KOPT-K1 (cell line): ENCODE results near the gene VPS41.
"Not testable (repeated sequence)": the region's sequence is repeated elsewhere in the genome, so short reads cannot be mapped to it uniquely, and the experiment has no call there.

Experiments
- H3K27ac ChIP-seq: fragments of 200-600 bp; sonication (generic); 2 replicates; pipeline ENCODE4 v1.5.1; 2016; ENCODE audit warnings: antibody characterized with exemption, mild to moderate bottlenecking, low read depth, low read length; ENCODE audit not compliant: poor library complexity, severe bottlenecking
- H3K36me3 ChIP-seq: fragments of 200-600 bp; sonication (generic); 2 replicates; pipeline ENCODE4 v1.5.1; 2017; ENCODE audit warnings: antibody characterized with exemption, mild to moderate bottlenecking, low read length, moderate library complexity; ENCODE audit not compliant: insufficient read depth
- H3K9me3 ChIP-seq: fragments of 200-600 bp; sonication (generic); 2 replicates; pipeline ENCODE4 v1.5.1; 2017; ENCODE audit warnings: antibody characterized with exemption, low read length, mild to moderate bottlenecking; ENCODE audit not compliant: insufficient read depth, poor library complexity, severe bottlenecking

Gene VPS41

GRCh38 chr7:38854947-38855346, 54.0 kb downstream of the VPS41 start:
- H3K9me3 ChIP-seq, H3K36me3 ChIP-seq, H3K27ac ChIP-seq: not testable (repeated sequence)

GRCh38 chr7:38851321-38851720, 57.7 kb downstream of the VPS41 start:
- Histone ChIP-seq H3K9me3 (no peaks in the 10 kb centered on the region), H3K27ac (no peak overlapping the region)

GRCh38 chr7:38846280-38846679, 62.7 kb downstream of the VPS41 start:
- H3K36me3 ChIP-seq: no peaks in the 10 kb centered on the region
- H3K27ac ChIP-seq: no peak overlapping the region
- no peaks in the 10 kb centered on the region for H3K9me3 ChIP-seq

More at GRCh38 chr7:38851321-38851720, 57.7 kb downstream of the VPS41 start:
- H3K36me3 ChIP-seq: no peaks in the 10 kb centered on the region

- Histone ChIP-seq H3K9me3 (no peaks in the 10 kb centered on the region), H3K36me3 (no peaks in the 10 kb centered on the region), H3K27ac (no peak overlapping the region)
Observed at GRCh38 chr7:38844952-38845563, 63.9 kb downstream of the VPS41 start.

- Histone ChIP-seq H3K36me3 (no peaks in the 10 kb centered on the region), H3K9me3 (no peaks in the 10 kb centered on the region), H3K27ac (no peak overlapping the region)
Observed at GRCh38 chr7:38842746-38843145, 66.2 kb downstream of the VPS41 start.

DNA sequence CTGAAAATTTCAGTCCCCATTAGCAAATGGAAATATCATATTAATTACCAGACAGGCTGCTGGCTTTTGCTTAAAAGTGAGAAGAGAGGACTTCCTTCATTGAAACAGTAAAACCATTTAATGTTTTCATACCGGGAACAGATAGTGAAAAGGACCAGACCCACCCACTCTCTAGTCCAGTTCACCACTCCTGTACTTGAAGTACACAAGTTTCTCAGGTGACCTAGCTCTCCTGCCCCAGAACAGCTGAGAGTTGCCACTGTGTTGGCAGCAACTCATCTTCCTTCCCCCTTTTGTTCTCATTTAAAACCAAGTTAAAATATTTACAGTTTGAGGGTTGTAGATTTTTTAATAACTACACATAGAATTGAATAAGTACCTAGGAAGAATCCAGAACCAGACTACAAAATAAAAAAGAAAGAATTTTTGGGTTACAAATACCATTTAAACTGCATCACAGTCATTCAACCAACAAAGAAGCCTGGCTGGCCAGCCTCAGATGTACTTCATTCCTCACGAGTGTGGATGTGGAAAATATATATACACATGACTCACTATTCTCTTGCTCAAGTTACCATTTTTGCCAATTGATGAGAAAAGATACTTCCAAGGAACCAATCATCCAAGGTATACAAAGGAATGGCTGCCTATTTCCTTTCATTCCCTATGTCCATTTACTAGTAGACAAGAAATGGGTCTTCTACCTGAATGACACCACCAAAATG, 68.1 kb downstream of the VPS41 start:
- no peaks in the 10 kb centered on the region for H3K36me3 ChIP-seq
- peaks cover 7% of the 10 kb centered on the region for H3K9me3 ChIP-seq
- H3K27ac ChIP-seq: no peak overlapping the region

GRCh38 chr7:38839851-38840250, 69.1 kb downstream of the VPS41 start:
- Histone ChIP-seq H3K9me3 (peaks cover 7% of the 10 kb centered on the region), H3K27ac (no peak overlapping the region), H3K36me3 (no peaks in the 10 kb centered on the region)

DNA sequence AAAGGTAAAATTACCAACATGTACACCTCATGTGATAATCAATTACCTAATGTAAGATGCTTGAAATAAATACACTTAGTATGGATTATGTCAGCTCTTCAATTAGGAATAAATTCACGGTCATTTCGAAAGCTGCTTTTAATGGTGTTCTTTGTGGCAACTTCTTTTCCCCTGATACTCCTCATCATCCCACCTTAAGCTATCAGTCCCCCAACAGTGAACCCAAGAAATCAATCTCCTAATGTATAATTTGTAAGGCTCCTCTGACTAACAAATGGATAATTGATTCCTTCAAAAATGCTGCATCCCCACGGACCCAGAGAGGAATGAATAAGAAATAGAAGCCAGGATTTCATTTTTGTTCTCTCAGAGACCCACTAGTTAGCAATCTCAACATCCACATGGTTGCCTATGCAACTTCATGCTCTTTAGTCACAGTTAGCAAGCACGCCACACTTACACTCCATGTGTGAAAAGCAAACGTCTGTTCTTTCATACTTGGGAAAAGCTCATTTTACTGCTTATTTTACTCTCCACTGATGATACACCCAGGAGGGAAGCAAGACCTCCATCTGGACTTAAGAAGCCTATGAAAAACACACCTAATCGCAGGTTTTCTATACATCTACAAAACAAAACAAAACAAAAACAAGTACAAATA, 70.1 kb downstream of the VPS41 start:
- Histone ChIP-seq H3K9me3 (peaks cover 7% of the 10 kb centered on the region), H3K36me3 (no peaks in the 10 kb centered on the region), H3K27ac (no peak overlapping the region)

- Histone ChIP-seq H3K27ac (no peak overlapping the region), H3K36me3 (no peaks in the 10 kb centered on the region), H3K9me3 (peaks cover 7% of the 10 kb centered on the region)
Observed at GRCh38 chr7:38834357-38834756, 74.6 kb downstream of the VPS41 start.

- Histone ChIP-seq H3K27ac (no peak overlapping the region), H3K9me3 (peaks cover 7% of the 10 kb centered on the region), H3K36me3 (no peaks in the 10 kb centered on the region)
Observed at GRCh38 chr7:38833329-38833728, 75.7 kb downstream of the VPS41 start.

GRCh38 chr7:38831259-38831996, 77.6 kb downstream of the VPS41 start:
- H3K9me3 ChIP-seq: no peaks in the 10 kb centered on the region
- H3K27ac ChIP-seq: no peak overlapping the region
- no peaks in the 10 kb centered on the region for H3K36me3 ChIP-seq

GRCh38 chr7:38830826-38831225, 78.2 kb downstream of the VPS41 start:
- H3K36me3 ChIP-seq: no peaks in the 10 kb centered on the region
- no peaks in the 10 kb centered on the region for H3K9me3 ChIP-seq
- no peak overlapping the region for H3K27ac ChIP-seq

DNA sequence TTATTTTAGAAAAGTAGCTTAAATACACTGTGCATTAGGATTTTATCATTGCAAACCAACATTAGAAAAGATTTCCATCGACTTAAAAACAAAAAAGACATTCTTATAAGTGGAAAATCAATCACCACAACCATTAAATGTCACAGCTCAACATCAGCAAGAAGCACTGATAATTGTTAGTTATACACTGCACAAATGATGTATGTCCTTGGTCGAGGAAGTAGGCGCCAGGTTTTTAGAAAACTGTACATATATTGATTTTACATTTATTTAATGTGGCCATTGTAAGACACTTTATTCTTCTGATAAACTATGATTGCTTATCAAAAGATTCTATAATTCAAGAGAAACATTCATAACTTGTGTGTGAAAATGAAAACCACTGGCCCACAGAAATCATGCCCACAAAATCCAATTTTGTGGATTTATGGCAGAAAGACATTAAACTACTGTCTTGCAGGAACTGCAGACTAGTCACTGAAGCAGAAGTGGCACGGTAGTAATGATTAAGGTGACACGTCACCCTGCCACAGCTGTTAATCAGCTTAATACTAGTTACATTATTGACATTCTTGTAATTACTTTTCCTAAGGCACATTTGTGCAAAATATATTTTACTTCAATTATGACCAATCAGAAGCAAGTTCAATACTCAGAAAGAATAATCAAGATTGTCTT, 79.4 kb downstream of the VPS41 start:
- Histone ChIP-seq H3K9me3 (no peaks in the 10 kb centered on the region), H3K27ac (no peak overlapping the region), H3K36me3 (no peaks in the 10 kb centered on the region)

DNA sequence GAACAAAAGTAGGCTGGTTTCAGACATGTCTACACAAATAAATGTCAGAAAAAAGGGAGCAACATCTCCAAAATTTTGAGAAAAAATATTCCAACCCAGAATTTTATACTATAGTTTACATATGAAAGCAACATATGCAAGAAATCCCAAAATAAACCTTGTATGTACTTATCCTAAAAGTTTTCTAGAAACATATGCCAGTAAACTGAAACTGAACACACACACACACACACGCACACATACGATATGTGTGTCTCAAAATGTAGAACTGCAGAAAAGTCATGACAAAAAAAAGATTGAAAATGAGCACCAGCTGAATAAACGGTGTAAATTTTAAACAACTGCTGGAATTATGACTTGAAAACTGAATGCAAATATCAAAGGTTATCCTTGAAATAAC, 81.0 kb downstream of the VPS41 start:
- H3K9me3 ChIP-seq: no peaks in the 10 kb centered on the region
- no peaks in the 10 kb centered on the region for H3K36me3 ChIP-seq
- H3K27ac ChIP-seq: no peak overlapping the region
